GM12878 (cell line): ENCODE measurements around the gene XPO6. TPM values are rescaled to one million over a fixed set of nuclear protein-coding genes. Genes with fewer than 3 reads are reported as not detected.

Source experiments
- ATAC-seq: fragments of 200-7000 bp; cut with Tn5 transposase; 3 replicates; pipeline ENCODE4 v1.9.1; 2020; ENCODE audit warnings: mild to moderate bottlenecking, moderate library complexity
- BruUV-seq: library from RNA; stranded (reverse); fragments of 400-500 nt; replicated peaks from 2 replicates; lab custom pipeline; 2021; lab: Mats Ljungman, UMichigan
- CTCF ChIA-PET: fragments of 300-600 bp; sonication (Branson Sonifier 250); formaldehyde crosslinking; extraction: SDS; loops from one replicate; lab custom pipeline; 2021; ENCODE audit warnings: inconsistent platforms; lab: Yijun Ruan, JAX
- POLR2A ChIA-PET: fragments of 350-600 bp; formaldehyde crosslinking; extraction: SDS; loops from one replicate; lab custom pipeline; 2021; ENCODE audit warnings: inconsistent platforms; lab: Charles Lee
- RAD21 ChIA-PET: fragments of 300-600 bp; sonication (Branson Sonifier 250); formaldehyde crosslinking; loops from one replicate; lab custom pipeline; 2023; ENCODE audit warnings: antibody characterized with exemption; ENCODE audit not compliant: unreplicated experiment; lab: Charles Lee
- SMC1A ChIA-PET: fragments of 300-600 bp; sonication (Branson Sonifier 250); formaldehyde crosslinking; loops from one replicate; lab custom pipeline; 2023; ENCODE audit not compliant: unreplicated experiment, uncharacterized antibody; lab: Charles Lee
- DNase-seq: peaks from one replicate; pipeline ENCODE4 v3.0.0-alpha.2; 2011; ENCODE audit warnings: low read depth, low spot score
- FAIRE-seq: peaks from 3 replicates; lab custom pipeline; 2011; peaks lifted over from hg19 to GRCh38; lab: Jason Lieb, UNC
- H2AFZ ChIP-seq: 2 replicates; pipeline ENCODE4 v1.6.0; 2011; ENCODE audit warnings: low read depth, low read length, control low read depth; ENCODE audit not compliant: control insufficient read depth
- H3K27ac ChIP-seq: 2 replicates; pipeline ENCODE4 v1.5.1; 2011; ENCODE audit warnings: control low read depth; ENCODE audit not compliant: control insufficient read depth, insufficient read depth
- H3K27me3 ChIP-seq, 2 experiments: replicated peaks in 1 of 2; 2 replicates each; pipeline versions ENCODE4 v1.6.0 to v1.6.1; 2011; ENCODE audit warnings: low read length in 1 of 2; ENCODE audit not compliant: control insufficient read depth in 2 of 2, insufficient read depth in 2 of 2
- H3K36me3 ChIP-seq, 2 experiments: 2 replicates each; pipeline ENCODE4 v1.5.1; 2011; ENCODE audit warnings: low read length in 1 of 2; ENCODE audit not compliant: control insufficient read depth in 2 of 2, insufficient read depth in 2 of 2
- H3K4me1 ChIP-seq: 2 replicates; pipeline ENCODE4 v1.6.1; 2011; ENCODE audit warnings: mild to moderate bottlenecking, low read length, moderate library complexity, mixed read lengths; ENCODE audit not compliant: control insufficient read depth, insufficient read depth
- H3K4me2 ChIP-seq: 2 replicates; pipeline ENCODE4 v1.6.0; 2011; ENCODE audit warnings: control low read depth; ENCODE audit not compliant: control insufficient read depth, insufficient read depth
- H3K4me3 ChIP-seq: fragments of 200-600 bp; sonication (generic); 2 replicates; pipeline ENCODE4 v1.5.1; 2016
- H3K79me2 ChIP-seq: 2 replicates; pipeline ENCODE4 v1.6.0; 2011; ENCODE audit warnings: low read length; ENCODE audit not compliant: control insufficient read depth, insufficient read depth
- H3K9ac ChIP-seq: 2 replicates; pipeline ENCODE4 v1.8.0; 2011; ENCODE audit warnings: low read length, control low read depth, mixed read lengths; ENCODE audit not compliant: control insufficient read depth, insufficient read depth
- H3K9me3 ChIP-seq: replicated peaks from 3 replicates; pipeline ENCODE4 v1.5.1; 2011; ENCODE audit warnings: mild to moderate bottlenecking, low read length; ENCODE audit not compliant: control insufficient read depth, insufficient read depth
- H4K20me1 ChIP-seq: 2 replicates; pipeline ENCODE4 v1.6.0; 2011; ENCODE audit not compliant: control insufficient read depth, insufficient read depth
- CBFB ChIP-seq: IDR thresholded peaks from 2 replicates; pipeline ENCODE4 v1.6.1; 2016; ENCODE audit warnings: antibody characterized with exemption, low read depth
- E2F4 ChIP-seq: IDR thresholded peaks from 2 replicates; pipeline ENCODE4 v1.6.1; 2012; ENCODE audit warnings: low read depth, low read length, improper control_type of control experiment
- ETV6 ChIP-seq, 2 experiments: fragments of 450-650 bp in 1 of 2; IDR thresholded peaks in 1 of 2; conservative IDR thresholded peaks in 1 of 2; 2 replicates each; pipeline ENCODE4 v1.6.1; 2014; ENCODE audit warnings: antibody characterized with exemption in 1 of 2, borderline replicate concordance in 1 of 2, low read depth in 1 of 2, mild to moderate bottlenecking in 1 of 2, moderate library complexity in 1 of 2
- HSF1 ChIP-seq: fragments of 150-350 bp; IDR thresholded peaks from 2 replicates; pipeline ENCODE4 v1.6.1; 2014; ENCODE audit warnings: mild to moderate bottlenecking, low read depth, low read length
- MEF2B ChIP-seq: fragments of 450-650 bp; IDR thresholded peaks from 2 replicates; pipeline ENCODE4 v1.6.1; 2018; ENCODE audit warnings: mild to moderate bottlenecking, moderate library complexity; ENCODE audit not compliant: partially characterized antibody, poor library complexity, severe bottlenecking
- MYB ChIP-seq: fragments of 150-350 bp; IDR thresholded peaks from 2 replicates; pipeline ENCODE4 v1.6.1; 2014; ENCODE audit warnings: mild to moderate bottlenecking, low read depth, low read length, borderline replicate concordance
- PBX3 ChIP-seq: IDR thresholded peaks from 2 replicates; pipeline ENCODE4 v1.6.1; 2011; ENCODE audit warnings: mild to moderate bottlenecking, low read depth, low read length, moderate library complexity; ENCODE audit not compliant: insufficient replicate concordance
- RCOR1 ChIP-seq: conservative IDR thresholded peaks from 2 replicates; pipeline ENCODE4 v1.6.1; 2012; ENCODE audit warnings: low read depth, low read length, improper control_type of control experiment
- SIX5 ChIP-seq: IDR thresholded peaks from 2 replicates; pipeline ENCODE4 v1.6.1; 2011; ENCODE audit warnings: mild to moderate bottlenecking, low read depth, low read length, moderate library complexity; ENCODE audit not compliant: severe bottlenecking
- USF1 ChIP-seq: IDR thresholded peaks from 2 replicates; pipeline ENCODE4 v1.6.1; 2011; ENCODE audit warnings: borderline replicate concordance, low read depth, mild to moderate bottlenecking, moderate library complexity, mixed read lengths, low read length; ENCODE audit not compliant: insufficient read depth; ENCODE audit errors: extremely low read length
- WRNIP1 ChIP-seq: IDR thresholded peaks from 2 replicates; pipeline ENCODE4 v1.6.1; 2011; ENCODE audit warnings: low read depth, low read length, improper control_type of control experiment, borderline replicate concordance
- ZZZ3 ChIP-seq: IDR thresholded peaks from 2 replicates; pipeline ENCODE4 v1.6.1; 2011; ENCODE audit warnings: low read depth; ENCODE audit not compliant: control insufficient read depth, insufficient read length
- WGBS: methylation state at CpG from one replicate; pipeline ENCODE4 v1.1.6; 2016; ENCODE audit warnings: low lambda C conversion rate; ENCODE audit not compliant: insufficient replicate concordance, insufficient coverage; ENCODE audit errors: missing lambda C conversion rate; 5-methylcytosine and 5-hydroxymethylcytosine counted together
- in situ Hi-C: fragments of 300-500 bp; cut with MboI; formaldehyde crosslinking; loops from 9 replicates; pipeline ENCODE4 v1.14.3; 2018; ENCODE audit warnings: mixed read lengths
- intact Hi-C: fragments of 100-400 bp; cut with micrococcal nuclease; formaldehyde crosslinking; loops from one replicate; pipeline ENCODE4 v1.14.2; 2022; ENCODE audit not compliant: unreplicated experiment
- polyA plus RNA-seq, 11 experiments: library from polyadenylated mRNA; depleted of rRNA in 4 of 11; unstranded in 6 of 11; stranded (reverse) in 5 of 11; fragments of >200 nt; fragmentation: Nextera tagmentation in 4 of 11; fragmentation: Illumina TruSeq in 1 of 11; extraction: Ambion mirVana in 4 of 11; extraction: Trizol in 1 of 11; gene quantifications; 1 replicate in 1 of 11; 2 replicates in 10 of 11; pipeline versions ENCODE4 v1.2.1 to v1.2.3, GENCODE V29; 2011 to 2016; ENCODE audit warnings: inconsistent platforms in 2 of 11, missing spikeins in 2 of 11, low read depth in 1 of 11
- total RNA-seq, 4 experiments: library from RNA; depleted of rRNA in 3 of 4; stranded (reverse); fragments of >200 nt in 3 of 4; fragmentation: Illumina TruSeq in 1 of 4; extraction: Trizol in 1 of 4; gene quantifications; 2 replicates each; pipeline versions ENCODE4 v1.2.1 to v1.2.3, GENCODE V29; 2013 to 2021

Gene XPO6
- total and polyA plus RNA-seq, 10 of the 15 experiments (the other 5 are each of a cell fraction or from before 2014, with no cell fraction given) = 9.9 to 246 (median 110) TPM

GRCh38 chr16:28105954-28106353 is 105.8 kb downstream of the XPO6 start (continued):
- TF ChIP-seq E2F4 (no peak), SIX5 (no peak), MYB (no peak)

GRCh38 chr16:28105297-28105696 is 106.5 kb downstream of the XPO6 start:
- Histone ChIP-seq H3K4me2 (no peak overlapping the region), H2AFZ (no peak overlapping the region), H3K36me3 (peaks cover 52 to 54% of the 10 kb centered on the region in 2 experiments), H3K27ac (no peak overlapping the region), H3K79me2 (no peaks in the 10 kb centered on the region), H3K4me1 (no peaks in the 10 kb centered on the region), H3K4me3 (no peak overlapping the region), H3K27me3 (no peaks in the 10 kb centered on the region), H4K20me1 (no peaks in the 10 kb centered on the region), H3K9ac (no peak overlapping the region), H3K9me3 (no peaks in the 10 kb centered on the region)
- no peak for FAIRE-seq
- ChIA-PET POLR2A (no interaction called here), RAD21 (no interaction called here), CTCF (no interaction called here), SMC1A (no interaction called here)
- intact Hi-C loops (no loop called here), in situ Hi-C loops (no loop called here)
- 97% methylated on average over 3 of the region's 3 CpGs for WGBS
- TF ChIP-seq USF1 = no peak
- no peak for TF ChIP-seq MEF2B
- no peak for TF ChIP-seq RCOR1
- TF ChIP-seq PBX3 = no peak
- no peak for TF ChIP-seq HSF1
- TF ChIP-seq ZZZ3 = no peak
- no peak for TF ChIP-seq WRNIP1
- TF ChIP-seq ETV6 (conservative IDR thresholded peaks at IDR 0.05 in 1 of 2, IDR thresholded peaks at IDR 0.05 in 1 of 2; ENCODE audit: borderline replicate concordance in 1 of 2, low read depth in 1 of 2) = no peak
- TF ChIP-seq CBFB = no peak
- no peak for ATAC-seq
- BruUV-seq = no TSS peak
- DNase-seq = no peak
